T-cell (primary cell): ENCODE data around the gene TRPM4. TPM values are rescaled to one million over a fixed set of nuclear protein-coding genes. Genes with fewer than 3 reads are reported as not detected.

Source experiments
- ATAC-seq, 4 experiments: fragments of 200-7000 bp in 3 of 4; fragments of 150-1000 bp in 1 of 4; cut with Tn5 transposase; replicated peaks in 1 of 4; 1 replicate in 3 of 4; 2 replicates in 1 of 4; pipeline ENCODE4 v1.10.0; 2021; ENCODE audit warnings: moderate library complexity in 3 of 4, mild to moderate bottlenecking in 2 of 4, moderate number of reproducible peaks in 1 of 4
- CTCF ChIA-PET, 2 donors: fragments of 300-600 bp; sonication (Branson Sonifier 250); formaldehyde crosslinking; loops; one replicate each; lab custom pipeline; 2022; ENCODE audit warnings: antibody characterized with exemption in 2 of 2; lab: Charles Lee
- POLR2A ChIA-PET, 2 donors: fragments of 300-600 bp; sonication (Branson Sonifier 250); formaldehyde crosslinking; loops; one replicate each; lab custom pipeline; 2022; ENCODE audit warnings: antibody characterized with exemption in 2 of 2; lab: Charles Lee
- DNase-seq, 35 experiments: peaks; one replicate each; pipeline versions ENCODE4 v3.0.0 to v3.0.0-alpha.2; 2013 to 2023
- H3K27ac ChIP-seq: one replicate; pipeline ENCODE4 v1.5.1; 2013; ENCODE audit warnings: low read length
- H3K27me3 ChIP-seq, 2 experiments: replicated peaks in 1 of 2; 1 replicate in 1 of 2; 2 replicates in 1 of 2; pipeline versions ENCODE4 v1.6.1 to v1.7.0; 2013; ENCODE audit warnings: low read length in 1 of 2, mixed read lengths in 1 of 2; ENCODE audit not compliant: control insufficient read depth in 2 of 2, insufficient read depth in 2 of 2; ENCODE audit errors: extremely low read depth in 1 of 2
- H3K36me3 ChIP-seq, 2 donors: 1 replicate in 1 of 2; 2 replicates in 1 of 2; pipeline versions ENCODE4 v1.6.1 to v1.7.0; 2013; ENCODE audit warnings: low read length in 1 of 2; ENCODE audit not compliant: control insufficient read depth in 2 of 2, insufficient read depth in 1 of 2; ENCODE audit errors: extremely low read depth in 1 of 2
- H3K4me1 ChIP-seq, 2 experiments: 1 replicate in 1 of 2; 2 replicates in 1 of 2; pipeline versions ENCODE4 v1.6.1 to v1.7.0; 2013; ENCODE audit warnings: low read length in 2 of 2, mixed read lengths in 1 of 2; ENCODE audit not compliant: insufficient read depth in 2 of 2, control insufficient read depth in 1 of 2; ENCODE audit errors: extremely low read depth in 1 of 2
- H3K4me3 ChIP-seq, 2 donors: 1 replicate in 1 of 2; 2 replicates in 1 of 2; pipeline versions ENCODE4 v1.5.1 to v1.7.0; 2013; ENCODE audit warnings: mild to moderate bottlenecking in 2 of 2, low read length in 1 of 2, moderate library complexity in 1 of 2; ENCODE audit not compliant: control insufficient read depth in 1 of 2; ENCODE audit errors: extremely low read depth in 1 of 2
- H3K9me3 ChIP-seq: 2 replicates; pipeline ENCODE4 v1.7.0; 2013
- H3K27ac Mint-ChIP-seq, 2 donors: one replicate each; pipeline ENCODE4 v1.8.0; 2020 to 2021; ENCODE audit warnings: mild to moderate bottlenecking in 2 of 2, mixed read lengths in 2 of 2
- H3K27me3 Mint-ChIP-seq, 2 donors: one replicate each; pipeline ENCODE4 v1.8.0; 2021 to 2022; ENCODE audit warnings: mixed read lengths in 2 of 2
- H3K36me3 Mint-ChIP-seq: one replicate; pipeline ENCODE4 v1.8.0; 2021; ENCODE audit warnings: mixed read lengths
- H3K4me1 Mint-ChIP-seq, 3 donors: one replicate each; pipeline ENCODE4 v1.8.0; 2020 to 2022; ENCODE audit warnings: mixed read lengths in 3 of 3, mild to moderate bottlenecking in 1 of 3
- H3K4me3 Mint-ChIP-seq, 3 donors: one replicate each; pipeline ENCODE4 v1.8.0; 2020 to 2022; ENCODE audit warnings: mild to moderate bottlenecking in 3 of 3, mixed read lengths in 3 of 3, moderate library complexity in 3 of 3
- H3K9me3 Mint-ChIP-seq, 3 donors: one replicate each; pipeline ENCODE4 v1.8.0; 2020 to 2022; ENCODE audit warnings: mixed read lengths in 3 of 3
- WGBS: methylation state at CpG from one replicate; pipeline ENCODE4 v1.1.5; 2013; ENCODE audit warnings: missing lambda C conversion rate; ENCODE audit not compliant: insufficient coverage; 5-methylcytosine and 5-hydroxymethylcytosine counted together
- total RNA-seq, 35 experiments: library from RNA in 6 of 35; stranded (reverse) in 6 of 35; fragments of 120-200 nt in 1 of 35; gene quantifications; one replicate each; pipeline versions ENCODE4 v1.2.1 to v1.2.4 and lab custom pipeline; 2013 to 2026

Gene TRPM4
- total RNA-seq, 5 donors from 2014 or later (not counting 1 experiment from before 2014, with no cell fraction given): 0.43 to 0.89 (median 0.50) TPM; not detected in 2

GRCh38 chr19:49130325-49130724 is 27.3 kb upstream of the TRPM4 start:
- ATAC-seq: no peak
- Mint-ChIP-seq H3K36me3 (no peaks in the 10 kb centered on the region), H3K4me1 (peaks cover 22 to 33% (median 29%) of the 10 kb centered on the region in 3 donors), H3K9me3 (no peaks in the 10 kb centered on the region), H3K27ac (no peak overlapping the region), H3K27me3 (peaks cover 0 to 15% of the 10 kb centered on the region in 2 donors), H3K4me3 (no peak overlapping the region)
- Histone ChIP-seq H3K4me3 (no peak overlapping the region), H3K27ac (no peak overlapping the region), H3K36me3 (no peaks in the 10 kb centered on the region), H3K4me1 (peaks cover 0 to 30% of the 10 kb centered on the region in 2 experiments), H3K27me3 (peaks cover 0 to 27% of the 10 kb centered on the region in 2 experiments), H3K9me3 (no peaks in the 10 kb centered on the region)
- WGBS: 96% methylated on average over 22 of the region's 24 CpGs
- ChIA-PET CTCF (interaction anchor here in 1 of 2 donors (3.8 kb wide), 1 partner anchor 16 kb away, joined by 21 read pairs; the partner anchor contains the start of gene LIN7B), POLR2A (no interaction called here)
- DNase-seq: no peak

DNA sequence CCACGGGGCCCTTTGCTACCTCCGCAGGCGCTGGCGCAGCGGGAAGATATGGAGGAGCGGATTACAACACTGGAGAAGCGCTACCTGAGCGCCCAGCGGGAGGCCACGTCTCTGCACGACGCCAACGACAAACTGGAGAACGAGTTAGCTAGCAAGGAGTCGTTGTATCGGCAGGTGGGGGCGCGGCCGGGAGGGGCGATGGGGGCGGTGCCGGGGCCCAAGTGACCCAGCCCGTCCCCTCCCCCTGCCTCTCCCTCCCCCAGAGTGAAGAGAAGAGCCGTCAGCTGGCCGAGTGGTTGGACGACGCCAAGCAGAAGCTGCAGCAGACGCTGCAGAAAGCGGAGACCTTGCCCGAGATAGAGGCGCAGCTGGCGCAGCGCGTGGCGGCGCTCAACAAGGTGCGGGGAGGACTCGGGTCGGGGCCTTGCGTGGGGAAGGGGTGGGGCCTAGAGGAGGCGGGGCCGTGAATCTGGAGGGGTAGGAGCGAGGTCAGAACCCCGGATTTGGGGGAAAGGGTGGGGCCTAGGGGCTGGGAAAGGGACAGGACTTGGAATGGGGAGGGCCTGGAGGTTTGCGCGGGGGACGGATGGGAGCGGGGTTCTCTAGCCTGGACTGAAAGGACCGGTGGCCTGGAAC is 24.5 kb upstream of the TRPM4 start:
- ChIA-PET CTCF (no interaction called here), POLR2A (interaction anchor here in 1 of 2 donors (0.7 kb wide), 1 partner anchor 446 kb away, joined by 7 read pairs; no protein-coding TSS in a partner anchor)
- Mint-ChIP-seq H3K36me3 (peaks cover 2% of the 10 kb centered on the region), H3K27me3 (peaks cover 4 to 15% of the 10 kb centered on the region in 2 donors), H3K4me1 (peaks cover 18 to 30% (median 29%) of the 10 kb centered on the region in 3 donors), H3K4me3 (peak overlapping the region; percentile 64 to 74 (median 65)), H3K9me3 (no peaks in the 10 kb centered on the region), H3K27ac (peak overlapping the region in 1 of 2 donors; percentile 16)
- Histone ChIP-seq H3K9me3 (no peaks in the 10 kb centered on the region), H3K4me1 (peaks cover 0 to 22% of the 10 kb centered on the region in 2 experiments), H3K4me3 (peak overlapping the region; percentile 37 to 44), H3K27ac (no peak overlapping the region), H3K36me3 (no peaks in the 10 kb centered on the region), H3K27me3 (peaks cover 0 to 35% of the 10 kb centered on the region in 2 experiments)
- 41% methylated on average over 38 of the region's 49 CpGs for WGBS
- ATAC-seq (peak; percentile 31 to 52 (median 38)), DNase-seq (peak in 15 of 35 experiments; percentile 34 to 57 (median 50))

DNA sequence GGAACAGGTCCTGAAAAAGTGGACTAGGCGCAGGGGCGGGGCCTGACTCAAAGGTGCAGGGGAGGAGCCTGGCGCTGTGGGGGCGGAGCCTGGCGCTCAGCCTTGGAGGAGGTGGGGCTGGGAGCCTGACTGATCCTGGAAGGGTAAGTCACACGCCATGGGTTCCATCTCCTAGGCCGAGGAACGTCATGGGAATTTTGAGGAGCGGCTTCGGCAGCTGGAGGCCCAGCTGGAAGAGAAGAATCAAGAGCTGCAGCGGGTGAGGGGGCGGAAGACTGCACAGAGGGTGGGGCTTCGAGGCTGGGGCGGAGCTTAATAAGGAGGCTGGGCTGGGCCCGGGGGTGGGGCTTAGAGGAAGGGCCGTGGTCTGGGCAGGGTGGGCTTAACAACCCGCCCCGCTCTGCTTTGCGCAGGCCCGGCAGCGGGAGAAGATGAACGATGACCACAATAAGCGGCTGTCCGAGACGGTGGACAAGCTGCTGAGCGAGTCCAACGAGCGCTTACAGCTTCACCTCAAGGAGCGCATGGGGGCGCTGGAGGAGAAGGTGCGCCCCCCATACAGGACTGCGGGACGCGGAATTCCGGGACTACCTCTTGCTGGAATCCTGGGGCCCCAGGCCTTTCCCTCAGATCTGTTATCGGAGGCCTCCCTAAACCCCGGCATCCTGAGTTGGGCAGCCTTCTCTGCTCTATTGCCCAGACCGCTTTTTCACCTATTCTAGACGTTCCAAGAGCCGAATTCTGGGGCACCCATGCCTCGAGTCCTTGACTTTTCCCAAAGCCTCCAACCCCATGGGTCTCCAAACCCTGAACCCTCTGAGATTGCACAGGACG is 23.8 kb upstream of the TRPM4 start:
- Mint-ChIP-seq H3K4me3 (peak overlapping the region; percentile 64 to 74 (median 65)), H3K4me1 (peaks cover 12 to 23% (median 22%) of the 10 kb centered on the region in 3 donors), H3K27ac (no peak overlapping the region), H3K36me3 (peaks cover 2% of the 10 kb centered on the region), H3K27me3 (peaks cover 4 to 15% of the 10 kb centered on the region in 2 donors), H3K9me3 (no peaks in the 10 kb centered on the region)
- Histone ChIP-seq H3K27ac (no peak overlapping the region), H3K27me3 (peaks cover 0 to 37% of the 10 kb centered on the region in 2 experiments), H3K36me3 (no peaks in the 10 kb centered on the region), H3K9me3 (no peaks in the 10 kb centered on the region), H3K4me1 (peaks cover 0 to 15% of the 10 kb centered on the region in 2 experiments), H3K4me3 (peak overlapping the region; percentile 37 to 44)
- DNase-seq (peak in 17 of 35 experiments; percentile 38 to 62 (median 49)), ATAC-seq (peak; percentile 65 to 77 (median 72))
- ChIA-PET CTCF (no interaction called here), POLR2A (interaction anchor here in 1 of 2 donors (0.7 kb wide), 1 partner anchor 446 kb away, joined by 7 read pairs; no protein-coding TSS in a partner anchor)
- 36% methylated on average over 42 of the region's 42 CpGs for WGBS

GRCh38 chr19:49135686-49136085 is 21.9 kb upstream of the TRPM4 start:
- Histone ChIP-seq H3K27me3 (peaks cover 0 to 37% of the 10 kb centered on the region in 2 experiments), H3K4me3 (no peak overlapping the region), H3K4me1 (peaks cover 0 to 15% of the 10 kb centered on the region in 2 experiments), H3K9me3 (no peaks in the 10 kb centered on the region), H3K27ac (no peak overlapping the region), H3K36me3 (no peaks in the 10 kb centered on the region)
- 100% methylated on average over 1 of the region's 5 CpGs for WGBS
- Mint-ChIP-seq H3K4me1 (peaks cover 10 to 18% (median 14%) of the 10 kb centered on the region in 3 donors), H3K4me3 (no peak overlapping the region), H3K27me3 (peaks cover 4 to 15% of the 10 kb centered on the region in 2 donors), H3K27ac (no peak overlapping the region), H3K36me3 (peaks cover 2% of the 10 kb centered on the region), H3K9me3 (no peaks in the 10 kb centered on the region)
- CTCF ChIA-PET: no interaction called here
- POLR2A ChIA-PET: no interaction called here
- DNase-seq (no peak), ATAC-seq (no peak)

DNA sequence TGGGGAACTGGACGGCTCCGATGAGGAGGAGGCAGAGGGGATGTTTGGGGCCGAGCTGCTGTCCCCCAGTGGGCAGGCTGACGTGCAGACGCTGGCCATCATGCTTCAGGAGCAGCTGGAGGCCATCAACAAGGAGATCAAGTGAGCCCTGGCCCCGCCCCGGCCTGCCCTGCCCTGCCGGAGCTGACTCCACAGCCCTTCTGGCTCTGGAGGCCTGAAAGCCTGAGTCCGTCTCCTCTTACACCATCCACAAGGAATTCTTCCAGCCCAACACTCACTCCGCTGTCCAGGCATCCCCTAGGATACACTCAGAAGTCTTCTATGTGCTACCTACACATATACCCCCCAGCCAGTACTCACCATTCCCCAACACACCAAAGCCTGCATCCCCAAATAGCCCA is 20.8 kb upstream of the TRPM4 start:
- H3K4me3 ChIP-seq: no peak overlapping the region
- H3K36me3 ChIP-seq: no peaks in the 10 kb centered on the region
- 88% methylated on average over 9 of the region's 10 CpGs for WGBS
- H3K9me3 Mint-ChIP-seq: no peaks in the 10 kb centered on the region
- peaks cover 2% of the 10 kb centered on the region for H3K36me3 Mint-ChIP-seq
- H3K4me3 Mint-ChIP-seq: no peak overlapping the region
- no peak for DNase-seq
- peaks cover 0 to 22% of the 10 kb centered on the region in 2 experiments for H3K4me1 ChIP-seq
- CTCF ChIA-PET: no interaction called here
- H3K4me1 Mint-ChIP-seq: peaks cover 13 to 22% (median 21%) of the 10 kb centered on the region in 3 donors
- no peak overlapping the region for H3K27ac Mint-ChIP-seq
- H3K27ac ChIP-seq: no peak overlapping the region
- no peaks in the 10 kb centered on the region for H3K9me3 ChIP-seq
- no peak for ATAC-seq
- H3K27me3 Mint-ChIP-seq: peaks cover 6 to 16% of the 10 kb centered on the region in 2 donors
- peaks cover 0 to 38% of the 10 kb centered on the region in 2 experiments for H3K27me3 ChIP-seq
- POLR2A ChIA-PET: no interaction called here

- H3K27ac Mint-ChIP-seq: no peak overlapping the region
- H3K4me3 Mint-ChIP-seq: peak overlapping the region in 1 of 3 donors; percentile 19
- Histone ChIP-seq H3K4me1 (peaks cover 0 to 20% of the 10 kb centered on the region in 2 experiments), H3K27ac (no peak overlapping the region), H3K27me3 (peaks cover 0 to 46% of the 10 kb centered on the region in 2 experiments), H3K9me3 (no peaks in the 10 kb centered on the region), H3K36me3 (no peaks in the 10 kb centered on the region), H3K4me3 (no peak overlapping the region)
- no peak for ATAC-seq
- ChIA-PET POLR2A (no interaction called here), CTCF (no interaction called here)
- WGBS: 70% methylated on average over 6 of the region's 7 CpGs
- H3K27me3 Mint-ChIP-seq: peaks cover 21% of the 10 kb centered on the region in 2 donors
- peaks cover 15 to 28% (median 18%) of the 10 kb centered on the region in 3 donors for H3K4me1 Mint-ChIP-seq
- DNase-seq: no peak
- H3K36me3 Mint-ChIP-seq: peaks cover 2% of the 10 kb centered on the region
- no peaks in the 10 kb centered on the region for H3K9me3 Mint-ChIP-seq
Observed at GRCh38 chr19:49140951-49141350, 16.6 kb upstream of the TRPM4 start.
